Stimulated activated naive CD4-positive, alpha-beta T cell (primary cell): Measurements from ENCODE around the gene LRRC49.
"Not testable (repeated sequence)": the region's sequence is repeated elsewhere in the genome, so short reads cannot be mapped to it uniquely, and the experiment has no call there.

Source experiments
- DNase-seq, 6 experiments: peaks; one replicate each; lab custom pipeline; 2025; lab: John Stamatoyannopoulos, UW

The LRRC49 gene

GRCh38 chr15:70892002-70892911 is at the start of gene LRRC49, which contains the start of gene THAP10:
Gene LRRC49 (plus strand): TSS chr15:70892826. CDS start chr15:70892895, 69 bp downstream.
Gene THAP10 (minus strand): TSS chr15:70892433. CDS start chr15:70892272, 161 bp downstream.
- DNase-seq, result no peak

DNA sequence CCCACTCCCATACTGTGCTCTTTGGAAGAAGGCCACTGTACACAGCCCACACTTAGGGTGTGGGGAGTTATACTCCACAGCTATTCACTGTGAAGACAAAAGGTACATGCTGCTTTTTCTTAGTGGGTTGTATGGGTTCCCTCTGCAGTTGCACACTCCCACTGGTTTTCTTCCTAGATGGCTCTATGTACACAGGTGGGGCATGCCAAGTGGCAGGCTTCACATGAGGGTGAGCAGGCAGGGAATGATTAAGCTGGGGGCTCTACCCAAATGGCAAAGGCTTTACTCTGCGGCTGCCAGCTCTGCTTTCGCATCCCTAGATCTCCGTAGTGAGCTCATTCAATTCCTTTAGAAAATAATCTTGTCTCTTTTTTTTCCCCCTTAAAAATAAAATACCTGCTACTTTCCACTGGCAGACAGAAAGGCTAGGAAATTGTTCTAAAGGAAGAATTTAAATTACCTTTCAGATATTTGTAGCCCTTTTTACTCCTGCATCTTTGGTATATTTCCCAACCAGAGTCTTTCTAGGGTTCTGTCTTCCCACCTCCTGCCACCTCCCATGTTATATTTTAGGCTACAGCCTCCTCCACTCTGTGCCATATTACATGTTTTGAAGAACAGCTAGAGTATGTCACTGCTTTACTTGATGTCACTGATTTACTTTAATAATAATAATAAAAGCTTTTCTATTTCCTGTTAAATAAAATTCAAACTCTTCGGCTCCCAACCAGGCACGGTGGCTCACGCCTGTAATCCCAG is 46.8 kb upstream of the LRRC49 start:
- DNase-seq, result no peak

DNA sequence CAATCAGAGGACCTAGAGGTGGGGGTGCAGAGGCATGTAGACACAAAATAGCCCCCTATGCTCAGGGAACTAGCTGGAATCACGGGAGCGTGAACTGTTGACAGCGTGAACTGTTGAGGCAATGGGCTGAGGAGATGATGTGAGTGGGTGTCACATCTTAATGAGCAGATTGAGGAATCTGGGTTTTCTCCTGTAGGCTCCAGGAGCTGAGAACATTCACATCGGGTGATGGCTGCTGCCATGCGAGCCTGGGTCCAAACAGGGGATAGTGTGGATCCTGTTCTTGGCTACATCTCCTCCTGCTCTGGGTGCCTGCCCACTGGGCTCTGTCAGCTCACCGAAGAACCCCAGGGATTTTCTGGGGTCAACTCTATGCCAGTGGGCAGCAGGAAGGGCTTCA is 40.7 kb upstream of the LRRC49 start:
- DNase-seq, result no peak

DNA sequence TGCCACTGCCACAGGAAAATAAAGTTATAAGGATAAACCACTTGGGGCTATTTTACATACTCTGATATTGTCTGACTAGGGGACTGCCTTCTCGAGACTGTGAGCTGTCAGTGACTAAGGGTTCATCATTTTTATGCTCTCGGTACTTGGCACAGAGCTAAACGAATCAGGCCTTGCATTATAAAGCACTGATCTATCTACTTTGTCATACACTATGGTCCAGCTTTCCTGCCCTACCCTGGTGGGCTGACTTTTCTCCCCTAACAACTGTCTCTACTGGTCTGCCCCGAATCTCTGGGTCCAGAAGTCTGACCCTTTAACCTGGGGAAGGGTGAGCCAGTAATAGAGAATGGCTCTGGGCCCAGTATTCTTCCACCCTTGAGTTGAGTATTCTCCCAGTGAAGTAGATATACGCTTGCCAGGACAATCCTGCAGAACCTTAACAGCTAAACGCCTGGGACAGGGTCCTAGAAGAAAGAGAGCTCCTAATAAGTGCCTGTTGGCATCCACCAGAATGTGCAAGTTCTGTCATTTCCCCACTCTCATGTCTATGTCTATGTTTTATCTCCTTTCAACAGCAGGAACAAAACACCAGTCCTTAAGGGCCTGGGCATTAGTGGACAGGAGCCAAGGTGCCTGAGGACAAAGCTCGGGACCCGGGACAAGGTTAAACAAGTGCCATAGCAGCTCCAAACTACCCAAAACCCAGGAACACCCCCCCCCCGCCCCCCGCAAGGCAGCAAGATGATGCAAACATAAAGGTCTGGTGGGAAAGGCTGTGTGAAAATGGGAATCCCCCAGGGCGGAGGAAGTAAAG is 39.9 kb upstream of the LRRC49 start:
- DNase-seq, result no peak

DNA sequence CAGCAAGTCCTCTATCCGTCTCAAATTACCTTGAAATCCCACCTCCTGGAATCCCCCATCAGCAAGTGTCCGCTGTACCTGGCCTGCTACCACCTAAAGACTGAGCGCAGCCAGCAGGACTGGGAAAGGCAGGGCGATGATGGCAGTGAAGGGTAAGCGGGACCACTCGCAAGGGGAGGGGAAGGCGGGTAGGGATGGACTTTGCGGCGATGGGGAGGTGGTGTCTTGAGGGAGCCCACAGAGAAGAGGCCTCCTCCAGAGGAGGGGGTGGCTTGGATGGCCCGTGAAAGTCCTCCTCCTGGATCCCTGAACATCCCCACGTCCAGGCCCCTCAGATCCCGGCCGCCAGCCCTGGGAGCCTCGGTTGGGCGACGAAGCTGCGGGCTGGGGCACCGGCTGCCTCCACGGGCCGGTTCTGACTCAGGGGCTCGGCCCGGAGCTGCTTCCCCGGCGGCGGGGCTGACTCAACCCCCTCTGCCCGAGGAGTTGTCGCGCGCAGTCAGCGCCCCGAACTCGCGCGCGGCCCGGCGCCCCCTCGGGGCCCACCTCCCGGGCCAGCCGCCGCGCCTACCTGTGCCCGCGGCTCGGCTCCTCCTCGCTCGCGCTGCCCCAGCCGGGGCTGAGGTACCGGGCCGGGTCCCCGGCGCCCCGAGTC is 39.2 kb upstream of the LRRC49 start:
- DNase-seq, result no peak

DNA sequence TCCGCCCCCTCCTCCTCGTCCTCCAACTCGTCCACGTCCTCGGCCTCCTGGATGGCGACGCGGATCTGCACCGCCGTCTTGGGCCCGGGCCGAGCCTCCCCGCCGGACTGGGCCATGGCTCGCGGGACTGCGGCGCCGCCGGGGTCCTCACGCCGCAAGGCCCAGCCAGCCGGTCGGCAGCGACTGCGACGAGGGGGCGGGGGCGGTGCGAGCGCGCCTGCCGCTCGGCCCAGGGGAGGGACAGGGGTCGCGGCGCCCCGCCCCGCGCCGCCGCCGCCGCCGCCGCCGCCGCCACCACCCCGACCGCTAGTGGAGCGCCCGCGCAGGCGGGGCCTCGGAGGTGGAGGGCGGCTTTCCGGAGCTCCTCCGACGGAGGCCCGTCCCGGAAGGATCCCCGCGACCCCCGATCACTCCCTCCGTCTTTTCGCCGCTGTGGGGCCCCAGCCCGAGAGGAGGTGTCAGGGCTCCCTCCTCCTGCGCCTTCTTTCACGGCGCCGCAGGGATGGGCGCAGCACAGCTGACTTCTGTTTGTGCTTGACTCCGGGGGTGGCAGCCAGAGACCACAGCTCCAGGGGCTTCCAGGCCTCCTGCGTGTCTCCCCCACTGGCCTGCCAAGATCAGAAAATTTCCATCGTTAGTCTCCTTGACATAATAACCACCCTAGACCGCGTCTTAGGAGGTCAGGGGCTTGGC is 38.5 kb upstream of the LRRC49 start, which contains the start of gene LARP6:
LARP6 (minus strand) TSS at position 185 of the 693 bp plus-strand sequence; CDS start at position 116, 69 bp downstream.
- DNase-seq, result no peak

GRCh38 chr15:70854666-70854976 is 38.0 kb upstream of the LRRC49 start:
- no peak for DNase-seq

DNA sequence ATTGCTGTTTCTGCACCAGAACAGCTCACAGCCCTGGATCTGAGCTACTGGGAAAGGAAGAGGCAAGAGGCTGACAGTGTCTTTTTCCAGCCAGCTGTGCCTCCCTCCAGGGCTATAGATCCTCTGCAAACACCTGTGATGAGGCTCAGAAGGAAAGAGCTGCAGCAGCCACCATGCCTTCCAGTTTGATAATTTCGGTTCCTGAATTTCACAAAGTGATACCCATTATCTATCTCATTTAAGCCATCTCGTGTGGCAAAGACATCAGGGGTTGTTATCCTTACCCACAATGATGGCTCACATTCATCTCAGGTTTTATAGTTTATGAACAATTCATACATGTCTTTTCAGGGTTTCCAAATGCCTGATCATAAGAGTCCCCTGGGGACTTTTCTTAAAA is 36.9 kb upstream of the LRRC49 start:
- no peak for DNase-seq

DNA sequence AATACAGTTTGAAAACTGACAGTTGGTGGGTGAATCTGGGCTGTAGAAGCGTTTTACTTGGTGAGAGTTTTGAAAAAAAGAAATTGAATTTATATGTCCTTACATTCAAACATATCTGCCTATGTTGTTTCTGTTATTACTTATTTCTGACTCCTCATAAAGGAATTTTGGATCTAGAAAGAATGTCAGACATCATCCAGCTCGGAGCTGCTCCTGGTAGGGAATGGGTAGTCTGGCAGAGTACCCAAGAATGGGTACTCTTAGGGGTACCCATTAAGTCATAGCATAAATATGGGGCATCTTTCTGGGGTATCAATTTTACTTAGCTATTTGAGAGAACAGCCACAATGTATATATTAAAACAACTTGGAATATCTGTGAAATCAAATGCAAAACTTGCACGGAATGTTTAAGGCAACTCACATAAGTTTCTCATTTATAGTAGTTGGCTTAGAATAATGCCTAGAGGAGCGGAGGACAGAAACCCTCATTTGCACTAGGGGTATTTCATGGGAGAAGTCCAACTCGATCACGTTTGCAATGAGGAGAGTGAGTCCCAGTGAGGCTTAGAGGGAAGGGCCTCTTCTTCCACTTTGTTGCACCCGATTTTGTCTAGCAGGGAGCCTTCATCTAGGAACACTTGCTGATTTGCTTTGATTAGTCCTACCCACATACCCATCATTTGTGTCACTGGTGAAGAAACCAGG is 36.3 kb upstream of the LRRC49 start:
- no peak for DNase-seq

DNA sequence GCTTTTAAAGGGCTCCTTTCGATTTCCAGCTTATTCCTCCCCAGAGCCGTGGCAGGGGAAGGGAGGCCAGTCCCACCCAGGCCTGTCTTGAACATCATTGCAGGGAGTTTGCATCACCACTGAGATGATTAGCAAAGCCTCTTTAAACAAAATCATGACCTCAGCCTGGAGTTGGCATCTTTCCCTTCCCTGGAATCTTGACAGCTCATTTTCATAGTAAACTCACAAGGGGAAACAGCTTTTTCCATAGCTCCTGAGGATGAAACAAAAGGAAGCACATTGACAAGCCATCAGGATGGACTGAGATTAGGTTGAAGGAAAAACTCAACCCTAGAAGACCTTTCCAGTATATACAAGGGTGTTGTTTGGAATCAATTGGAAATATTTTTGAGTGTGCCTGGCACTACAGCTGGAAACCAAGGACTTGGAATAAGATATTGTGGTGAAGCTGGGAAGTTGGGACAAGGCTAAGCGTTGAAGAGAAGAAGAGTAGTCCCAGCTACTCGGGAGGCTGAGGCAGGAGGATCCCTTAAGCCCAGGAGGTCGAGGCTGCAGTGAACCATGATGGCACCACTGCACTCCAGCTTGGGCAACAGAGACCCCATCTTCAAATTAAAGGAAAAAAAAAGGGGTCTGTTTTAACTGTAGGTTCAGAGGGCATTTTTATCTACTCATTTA is 35.6 kb upstream of the LRRC49 start:
- DNase-seq, result no peak

GRCh38 chr15:70857562-70858285 is 34.9 kb upstream of the LRRC49 start:
- DNase-seq, result no peak

- not testable (repeated sequence) for DNase-seq
These were observed 33.9 kb upstream of the LRRC49 start for GRCh38 chr15:70858614-70859321.

GRCh38 chr15:70859322-70859908 is 33.2 kb upstream of the LRRC49 start:
- DNase-seq, result no peak

DNA sequence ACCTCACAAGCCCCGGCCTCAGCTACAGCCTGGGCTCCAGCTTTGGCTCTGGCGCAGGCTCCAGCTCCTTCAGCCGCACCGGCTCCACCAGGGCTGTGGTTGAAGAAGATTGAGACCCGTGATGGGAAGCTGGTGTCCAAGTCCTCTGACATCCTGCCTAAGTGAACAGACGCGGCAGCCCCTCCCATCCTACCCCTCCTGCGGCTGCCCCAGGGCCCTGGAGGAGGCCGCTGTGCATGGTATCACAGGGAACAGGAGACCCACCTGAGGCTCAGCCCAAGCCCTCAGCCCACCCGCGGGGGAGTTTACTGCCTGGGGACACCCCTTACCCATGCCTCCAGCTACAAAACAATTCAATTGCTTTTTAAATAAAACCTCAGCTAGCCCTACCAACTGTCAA is 32.6 kb upstream of the LRRC49 start:
- DNase-seq, result no peak

GRCh38 chr15:70863450-70864218 is 29.0 kb upstream of the LRRC49 start:
- no peak for DNase-seq

DNA sequence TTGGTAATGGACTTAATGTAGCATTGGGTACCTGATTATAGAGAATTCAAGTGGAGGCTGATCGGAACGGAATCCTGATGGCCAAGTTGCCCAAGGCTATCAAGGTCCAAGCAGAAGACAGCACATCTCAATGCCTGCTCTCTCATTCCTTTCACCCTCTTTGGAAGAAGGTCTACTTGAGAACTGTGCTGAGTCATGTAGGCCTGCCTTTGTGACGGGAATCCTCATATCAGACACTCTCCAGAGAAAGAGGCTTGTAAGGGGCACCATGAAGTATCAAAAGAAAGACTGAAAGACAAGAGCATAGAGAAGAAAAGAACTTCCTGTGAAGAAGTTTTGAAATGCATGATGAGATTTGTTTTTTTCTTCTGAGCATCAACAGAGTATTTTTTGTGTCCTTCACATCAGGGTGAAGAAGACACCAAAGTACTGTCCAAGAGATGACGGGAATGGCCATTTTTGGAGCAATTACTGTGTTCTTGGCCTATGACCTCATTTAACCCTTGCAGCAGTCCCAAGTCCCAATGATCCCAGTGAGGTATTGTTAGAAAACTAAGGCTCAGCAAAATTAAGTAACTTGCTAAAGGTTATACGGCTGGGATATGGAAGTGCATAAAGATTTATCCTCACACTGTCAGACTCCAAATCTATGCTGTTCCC is 25.5 kb upstream of the LRRC49 start:
- no peak for DNase-seq
